Astrocyte (in vitro differentiated cells and primary cell): ENCODE results near the gene ABI1.

Source experiments
- EZH2 ChIP-seq: IDR thresholded peaks from 2 replicates; pipeline ENCODE4 v1.6.1; 2012; ENCODE audit warnings: mild to moderate bottlenecking, low read length, inconsistent platforms; ENCODE audit not compliant: insufficient read depth
- TF ChIP-seq, protein P1 (sequence below): IDR thresholded peaks from 2 replicates; pipeline ENCODE4 v1.5.1; 2011; ENCODE audit warnings: low read depth, mild to moderate bottlenecking, inconsistent platforms, low read length, moderate library complexity; ENCODE audit not compliant: insufficient read depth

DNA sequence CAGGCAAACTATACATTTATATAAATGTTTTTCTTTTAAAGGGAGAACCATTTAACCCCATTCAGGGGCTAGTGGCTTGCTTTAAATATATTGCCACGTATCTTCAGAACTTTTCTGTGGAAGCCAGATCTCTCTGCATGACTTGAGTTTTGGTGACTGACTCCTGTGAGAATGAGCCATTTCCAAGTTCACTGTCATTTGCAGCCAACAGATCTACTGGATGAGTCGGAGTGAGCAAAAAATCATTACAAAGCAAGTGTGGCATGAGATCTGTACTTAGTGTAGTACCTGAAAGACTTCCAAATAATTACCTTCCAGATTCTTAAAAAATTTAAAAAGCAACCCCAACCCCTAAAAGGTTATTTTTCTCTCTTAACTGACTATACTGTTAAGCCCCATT, 117.7 kb downstream of the ABI1 start:
- TF ChIP-seq, protein P1, sequence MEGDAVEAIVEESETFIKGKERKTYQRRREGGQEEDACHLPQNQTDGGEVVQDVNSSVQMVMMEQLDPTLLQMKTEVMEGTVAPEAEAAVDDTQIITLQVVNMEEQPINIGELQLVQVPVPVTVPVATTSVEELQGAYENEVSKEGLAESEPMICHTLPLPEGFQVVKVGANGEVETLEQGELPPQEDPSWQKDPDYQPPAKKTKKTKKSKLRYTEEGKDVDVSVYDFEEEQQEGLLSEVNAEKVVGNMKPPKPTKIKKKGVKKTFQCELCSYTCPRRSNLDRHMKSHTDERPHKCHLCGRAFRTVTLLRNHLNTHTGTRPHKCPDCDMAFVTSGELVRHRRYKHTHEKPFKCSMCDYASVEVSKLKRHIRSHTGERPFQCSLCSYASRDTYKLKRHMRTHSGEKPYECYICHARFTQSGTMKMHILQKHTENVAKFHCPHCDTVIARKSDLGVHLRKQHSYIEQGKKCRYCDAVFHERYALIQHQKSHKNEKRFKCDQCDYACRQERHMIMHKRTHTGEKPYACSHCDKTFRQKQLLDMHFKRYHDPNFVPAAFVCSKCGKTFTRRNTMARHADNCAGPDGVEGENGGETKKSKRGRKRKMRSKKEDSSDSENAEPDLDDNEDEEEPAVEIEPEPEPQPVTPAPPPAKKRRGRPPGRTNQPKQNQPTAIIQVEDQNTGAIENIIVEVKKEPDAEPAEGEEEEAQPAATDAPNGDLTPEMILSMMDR = no peak
- TF ChIP-seq EZH2 = no peak
